Occipital lobe (tissue), 2 donors: ENCODE measurements around the gene MYO5A. TPM values are rescaled to one million over a fixed set of nuclear protein-coding genes. Genes with fewer than 3 reads are reported as not detected.

Experiments used
- DNase-seq: peaks from one replicate; lab custom pipeline; 2025; lab: John Stamatoyannopoulos, UW
- total RNA-seq: library from RNA; depleted of rRNA; stranded (reverse); fragments of >200 nt; gene quantifications from one replicate; pipeline ENCODE4 v1.2.3, GENCODE V29; 2014

Gene MYO5A
- total RNA-seq, 1 donor from 2014 or later, result 155 TPM

DNA sequence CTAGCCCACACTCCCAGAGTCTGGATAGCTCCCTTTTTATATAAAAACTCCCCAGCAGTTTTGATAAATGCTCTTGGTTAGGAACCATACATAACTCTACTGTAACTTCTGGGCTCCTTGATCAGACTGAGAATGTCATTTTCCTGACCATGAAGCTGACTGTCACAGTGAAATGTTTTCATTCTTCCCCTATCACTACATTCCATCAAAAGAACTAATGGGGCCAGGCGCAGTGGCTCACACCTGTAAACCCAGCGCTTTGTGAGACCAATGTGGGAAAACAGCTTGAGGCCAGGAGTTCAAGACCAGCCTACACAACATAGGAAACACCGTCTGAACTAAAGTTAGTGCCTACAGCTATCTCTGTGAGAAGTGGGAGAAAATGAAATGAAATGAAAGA, 160.3 kb downstream of the MYO5A start:
- DNase-seq, result no peak

GRCh38 chr15:52362497-52362896, 166.2 kb downstream of the MYO5A start:
- no peak for DNase-seq

- no peak for DNase-seq
Observed at GRCh38 chr15:52361975-52362494, 166.6 kb downstream of the MYO5A start.

DNA sequence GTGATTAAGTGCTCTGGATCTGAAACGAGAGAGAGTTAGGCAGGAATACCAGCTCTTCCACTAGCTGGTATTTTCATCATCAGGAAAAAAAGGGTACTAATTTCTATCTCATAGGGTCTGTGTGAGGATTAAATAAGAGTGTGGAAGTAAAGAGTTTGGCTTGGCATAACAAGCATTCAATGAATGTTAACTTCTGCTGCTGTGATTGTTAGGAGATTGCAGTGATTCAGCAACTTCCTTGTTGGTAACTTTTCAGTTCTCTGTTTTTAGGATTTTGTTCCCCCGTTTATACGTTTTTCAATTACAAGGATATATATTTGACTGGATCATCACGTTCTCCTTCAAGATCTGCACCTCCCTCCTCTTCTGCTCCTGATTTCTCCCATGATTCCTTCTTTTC, 167.2 kb downstream of the MYO5A start:
- DNase-seq, result no peak

DNA sequence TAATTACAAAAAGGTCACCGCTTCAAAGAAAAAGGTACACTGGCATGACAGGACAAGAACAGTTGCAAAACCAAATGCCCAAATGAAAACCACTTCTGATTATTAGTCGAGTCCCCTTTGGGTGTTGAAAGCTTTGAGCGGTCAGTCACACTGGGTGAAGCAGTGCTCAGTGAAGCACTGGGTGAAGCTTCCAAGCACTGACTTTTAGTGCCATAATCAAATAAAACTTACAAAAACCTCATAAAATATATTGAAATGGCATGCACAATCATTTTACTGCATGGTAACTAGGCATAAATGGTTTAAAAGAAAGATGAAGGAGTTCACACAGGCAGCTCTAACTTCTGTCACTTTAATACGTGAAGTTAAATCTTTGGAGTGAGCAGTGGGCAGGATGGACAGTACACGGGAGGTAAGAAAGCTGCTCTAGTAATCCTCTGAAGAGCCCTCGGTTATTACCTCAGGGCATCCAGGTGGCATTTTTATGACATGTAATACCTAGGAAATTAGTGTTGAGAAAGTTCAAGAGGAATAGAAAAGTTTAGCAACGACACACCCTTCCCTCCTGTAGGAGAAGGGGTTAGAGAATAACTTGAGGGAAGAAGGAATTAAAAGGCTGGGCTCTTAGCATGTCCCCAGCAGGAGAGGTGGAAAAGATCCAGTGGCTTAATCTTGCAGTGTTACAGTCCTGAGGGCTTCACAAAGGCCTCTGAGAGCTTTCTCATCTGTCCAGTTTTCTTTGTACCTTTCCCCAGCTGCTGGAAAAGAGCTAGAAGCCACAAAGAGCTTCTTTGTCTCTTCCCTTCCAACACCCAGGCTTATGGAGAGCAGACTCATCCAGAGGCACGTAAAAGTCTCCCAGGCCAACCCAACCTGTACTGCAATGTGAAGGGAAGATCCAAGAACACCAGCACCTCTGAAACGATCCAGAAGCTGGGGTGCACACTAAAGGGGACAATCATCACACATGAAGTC, 168.2 kb downstream of the MYO5A start:
- DNase-seq, result no peak

- no peak for DNase-seq
Observed at GRCh38 chr15:52359722-52360121, 169.0 kb downstream of the MYO5A start.

DNA sequence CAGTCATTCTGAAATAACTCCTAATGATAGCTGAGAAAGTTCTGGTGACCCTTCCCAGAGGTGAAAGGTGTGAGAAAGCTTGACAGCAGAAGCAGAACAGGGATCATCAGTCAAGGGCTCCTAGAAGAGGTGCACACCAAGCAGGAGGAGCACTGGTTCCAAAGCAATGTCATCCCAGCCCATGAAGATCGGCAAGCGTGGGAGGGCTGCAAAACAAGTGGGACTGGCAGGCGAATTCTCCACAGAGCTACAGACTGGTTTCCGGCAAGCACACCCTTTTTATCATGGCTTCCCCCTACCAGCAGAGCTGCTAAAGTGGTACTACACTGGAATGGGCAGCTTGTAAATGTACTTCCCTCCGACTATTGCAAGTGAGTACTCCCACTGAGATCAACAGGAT, 170.7 kb downstream of the MYO5A start:
- DNase-seq, result no peak

DNA sequence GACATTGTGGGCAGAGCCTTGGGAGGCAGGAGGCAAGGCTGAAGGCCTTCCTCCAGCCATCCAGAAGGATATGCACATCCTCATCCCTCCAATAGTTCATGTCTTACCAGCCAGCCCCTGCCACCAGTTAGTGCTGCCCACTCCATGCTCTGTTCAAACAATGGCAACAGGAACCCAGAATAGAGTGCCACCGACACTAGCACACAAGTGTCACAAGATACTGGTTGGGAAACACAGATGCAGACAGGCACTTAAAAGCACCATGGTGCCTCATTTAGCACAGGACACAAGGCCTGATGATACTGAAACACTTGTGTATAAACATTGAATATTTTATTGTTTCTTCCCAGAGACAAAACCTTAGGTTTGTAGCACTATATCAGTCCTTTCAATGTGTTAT, 176.6 kb downstream of the MYO5A start:
- no peak for DNase-seq

GRCh38 chr15:52351206-52351908, 177.3 kb downstream of the MYO5A start:
- DNase-seq, result no peak

DNA sequence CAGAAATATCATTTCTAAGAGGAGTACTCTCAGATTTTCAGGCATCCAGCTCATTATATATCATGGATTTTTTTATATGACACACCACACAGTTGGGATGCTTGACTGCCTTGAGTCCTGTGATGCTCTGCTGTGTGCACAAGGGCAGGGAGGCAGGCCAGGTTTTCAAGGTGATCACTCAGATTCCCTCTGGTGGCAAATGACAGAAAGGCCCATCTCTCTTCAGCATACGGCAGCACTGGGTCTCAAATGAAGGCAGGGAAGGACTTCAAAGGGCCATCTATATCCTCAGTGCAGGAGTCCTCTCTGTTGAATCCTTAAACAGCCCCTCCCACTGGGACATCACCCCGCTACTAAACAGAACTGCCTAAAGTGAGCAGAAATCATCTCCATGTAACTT, 178.3 kb downstream of the MYO5A start:
- no peak for DNase-seq

DNA sequence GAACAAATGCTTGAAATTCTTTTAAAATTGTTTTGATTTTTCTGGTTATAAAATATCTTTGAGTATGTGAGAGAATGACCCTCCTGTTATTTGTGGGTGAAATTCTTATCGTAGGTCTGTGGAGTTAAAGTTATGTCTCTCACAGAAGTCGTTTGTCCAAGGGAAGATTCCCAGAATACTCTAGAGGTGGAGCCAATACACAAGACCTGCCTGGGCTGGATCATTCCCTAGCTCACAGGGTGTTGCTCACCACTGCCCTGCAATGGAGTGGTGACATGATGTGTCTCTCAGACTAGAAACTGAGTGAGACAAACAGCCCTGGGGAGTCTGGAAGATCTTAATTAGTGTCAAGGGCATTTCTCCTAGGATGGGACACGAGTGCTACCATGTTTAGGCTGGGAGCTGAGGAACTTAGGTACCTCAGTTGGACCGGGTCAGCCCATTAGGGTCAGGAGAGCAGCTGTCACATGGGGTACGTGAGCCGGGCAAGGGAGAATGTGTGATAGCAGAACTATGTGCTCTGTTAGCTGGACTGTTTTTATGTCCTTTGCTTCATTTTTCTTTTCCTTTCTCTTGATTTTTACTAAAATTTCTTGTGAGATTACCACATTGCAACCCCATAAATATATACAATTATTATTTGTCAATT, 179.5 kb downstream of the MYO5A start:
- no peak for DNase-seq

GRCh38 chr15:52348056-52348745, 180.5 kb downstream of the MYO5A start:
- DNase-seq, result no peak

- DNase-seq, result no peak
Observed at GRCh38 chr15:52344592-52344991, 184.1 kb downstream of the MYO5A start.

GRCh38 chr15:52343831-52344230, 184.8 kb downstream of the MYO5A start:
- no peak for DNase-seq

DNA sequence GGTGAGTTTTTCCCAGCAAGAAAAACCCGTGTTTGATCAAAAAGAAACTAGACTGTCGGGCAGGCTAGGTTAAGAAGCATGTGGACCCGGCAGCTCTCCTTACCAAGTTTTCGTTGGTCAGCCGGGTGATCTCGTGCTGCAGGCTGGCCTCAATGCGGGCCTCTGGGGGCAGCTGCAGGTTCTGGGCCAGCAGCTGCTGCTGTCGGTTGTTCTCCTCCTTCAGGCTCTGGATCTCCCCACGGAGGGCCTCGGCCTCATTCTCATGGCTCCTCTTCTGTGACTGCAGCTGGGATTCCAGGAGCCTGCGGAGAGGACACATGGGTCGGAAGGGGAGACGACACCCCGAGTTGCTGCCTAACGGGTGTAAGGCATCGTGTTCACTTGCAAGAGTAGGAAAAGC, 188.6 kb downstream of the MYO5A start:
- no peak for DNase-seq

- DNase-seq, result no peak
Observed at GRCh38 chr15:52338891-52339290, 189.8 kb downstream of the MYO5A start.

DNA sequence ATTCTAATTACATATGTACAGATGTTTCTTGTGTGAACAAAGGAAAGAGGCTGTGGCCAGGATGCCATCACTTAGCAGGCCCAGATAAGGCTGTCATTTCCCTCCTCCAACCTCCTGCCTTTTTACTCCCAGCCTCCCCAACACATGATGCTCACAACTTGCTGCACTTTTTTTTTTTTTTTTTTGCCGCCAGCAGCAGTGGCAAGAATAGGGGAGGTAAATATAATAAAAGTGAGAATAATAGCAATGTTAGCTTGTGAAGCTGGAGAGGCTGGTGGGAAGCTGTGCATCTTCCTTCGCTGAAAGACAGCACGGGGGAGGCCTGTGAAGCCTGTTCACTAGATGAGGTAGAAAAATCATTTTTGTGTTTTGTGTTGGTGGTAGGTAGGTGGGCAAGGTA, 190.6 kb downstream of the MYO5A start:
- DNase-seq, result no peak

GRCh38 chr15:52337198-52337853, 191.4 kb downstream of the MYO5A start:
- DNase-seq, result no peak

GRCh38 chr15:52336529-52336928, 192.2 kb downstream of the MYO5A start:
- no peak for DNase-seq

DNA sequence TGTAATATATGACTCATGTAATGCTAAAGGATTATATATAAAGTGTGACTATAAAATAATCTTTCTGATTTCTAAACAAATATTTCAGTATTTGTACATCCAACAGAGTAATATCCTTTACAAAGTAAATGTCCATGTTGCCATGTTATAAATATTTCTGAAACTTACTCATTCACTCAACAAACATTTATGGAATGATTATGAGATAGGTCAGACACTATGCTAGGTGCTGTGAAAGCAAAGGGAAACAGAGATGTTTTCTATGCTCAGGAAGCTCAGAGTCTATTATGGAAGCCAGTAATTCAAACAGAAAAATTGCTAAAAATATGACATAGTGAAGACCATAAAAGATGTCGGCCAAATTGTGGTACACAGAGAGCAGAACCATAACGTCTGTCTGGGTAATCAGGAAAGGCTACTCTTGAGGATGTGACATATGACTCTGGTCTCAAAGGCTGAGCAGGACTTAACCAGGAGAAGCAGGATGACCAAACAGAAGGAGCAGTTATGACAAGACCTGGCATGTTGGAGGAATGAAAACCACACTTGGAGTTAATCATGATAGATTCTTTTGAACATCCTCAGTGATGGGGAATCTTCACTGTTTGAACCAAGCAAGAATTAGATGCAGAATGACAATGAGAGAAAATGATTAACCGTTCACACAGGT, 194.1 kb downstream of the MYO5A start:
- DNase-seq, result no peak
